NCI-H82 (cell line): Measurements from ENCODE around the gene EIF4E2.
"Not testable (repeated sequence)": the region's sequence is repeated elsewhere in the genome, so short reads cannot be mapped to it uniquely, and the experiment has no call there.

Experiments
- DNase-seq: peaks from one replicate; lab custom pipeline; 2025; lab: John Stamatoyannopoulos, UW

EIF4E2 gene

DNA sequence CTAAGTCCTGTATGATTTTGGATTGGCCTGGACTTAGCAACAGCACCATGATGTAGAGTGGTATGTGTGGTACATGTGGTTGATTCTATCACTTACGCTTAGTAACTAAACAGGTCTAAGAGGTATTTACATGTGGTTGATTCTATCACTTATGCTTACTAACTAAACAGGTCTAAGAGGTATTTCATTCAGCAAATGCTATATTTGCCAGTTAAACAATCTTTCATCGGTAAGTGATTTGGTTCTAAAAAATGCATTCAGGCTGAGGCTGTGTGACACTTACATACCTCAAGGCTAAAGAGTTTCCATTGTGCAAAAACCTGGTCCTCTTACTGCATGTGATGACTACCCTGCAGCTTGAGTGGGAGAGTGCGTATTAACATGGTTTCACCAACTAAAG is 13.1 kb downstream of the EIF4E2 start:
- DNase-seq = no peak

DNA sequence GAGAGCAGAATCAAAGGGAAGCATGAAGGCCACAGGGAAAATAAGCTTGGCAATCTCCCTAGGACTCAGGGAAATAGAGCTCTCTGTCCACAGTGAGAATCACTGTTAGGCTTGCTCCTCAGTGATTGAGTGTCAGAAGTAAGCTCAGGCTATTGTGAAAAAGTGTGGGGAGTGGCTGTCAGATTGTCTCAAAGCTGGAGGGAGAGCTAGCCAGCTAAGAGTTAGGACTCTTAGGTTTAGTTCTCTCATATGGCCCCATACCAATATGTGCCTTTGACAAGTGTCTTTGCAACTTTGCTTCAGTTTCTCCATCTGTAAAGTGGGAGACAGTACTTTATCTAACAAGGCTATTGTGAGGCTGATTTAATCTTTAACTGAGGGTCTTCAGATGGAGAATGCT is 17.2 kb downstream of the EIF4E2 start:
- DNase-seq = no peak

DNA sequence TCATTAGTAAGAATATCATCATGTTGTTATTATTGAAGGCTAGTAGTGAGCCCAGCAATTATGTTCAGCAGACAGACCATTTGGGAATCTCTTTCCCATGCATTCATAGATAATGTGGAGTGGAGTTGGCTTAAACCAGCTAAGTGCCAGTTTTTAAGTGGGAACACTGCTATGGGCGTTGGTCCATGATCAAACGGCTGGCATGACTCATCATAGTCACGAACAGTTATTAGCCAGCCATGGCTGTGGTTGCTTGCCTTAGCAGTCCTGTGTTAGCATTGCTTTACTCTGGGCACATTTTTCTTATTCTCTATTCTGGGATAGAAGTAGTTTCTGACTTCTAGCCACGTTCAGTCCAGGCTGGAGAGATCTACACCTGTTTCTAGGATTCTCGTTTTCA is 17.7 kb downstream of the EIF4E2 start:
- DNase-seq = no peak

DNA sequence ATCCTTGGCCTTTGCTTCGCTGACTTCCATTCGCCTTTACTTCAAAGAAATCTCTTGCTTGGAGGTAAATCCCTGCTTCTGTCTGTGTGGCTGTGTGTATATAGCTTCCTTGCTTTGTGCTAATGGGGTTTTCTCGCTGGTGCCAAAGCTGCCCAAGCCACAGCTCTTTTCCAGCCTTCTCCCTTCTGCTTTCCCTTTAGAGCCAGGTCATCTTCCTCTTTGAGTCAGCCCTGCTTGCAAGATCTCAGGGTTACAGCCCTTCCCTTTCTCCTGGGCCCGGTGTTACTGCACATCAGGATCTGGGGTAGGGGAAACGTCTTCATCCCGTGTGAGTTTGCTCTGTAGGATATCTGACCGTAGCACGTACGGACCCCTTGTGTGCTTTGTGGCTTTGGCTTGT is 19.1 kb downstream of the EIF4E2 start:
- no peak for DNase-seq

DNA sequence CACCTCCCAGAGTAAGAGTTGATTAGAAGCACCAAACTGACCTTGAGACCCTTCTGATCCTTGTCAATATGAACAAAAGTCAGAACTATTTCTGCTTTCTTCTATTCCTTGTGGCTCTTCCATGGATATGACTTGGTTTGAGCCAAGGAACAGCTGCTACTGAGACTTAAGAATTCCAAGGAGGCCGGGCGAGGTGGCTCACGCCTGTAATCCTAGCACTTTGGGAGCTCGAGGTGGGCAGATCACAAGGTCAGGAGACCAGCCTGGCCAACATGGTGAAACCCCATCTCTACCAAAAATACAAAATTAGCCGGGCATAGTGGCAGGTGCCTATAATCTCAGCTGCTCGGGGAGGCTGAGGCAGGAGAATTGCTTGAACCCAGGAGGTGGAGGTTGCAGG is 20.0 kb downstream of the EIF4E2 start:
- not testable (repeated sequence) for DNase-seq

DNA sequence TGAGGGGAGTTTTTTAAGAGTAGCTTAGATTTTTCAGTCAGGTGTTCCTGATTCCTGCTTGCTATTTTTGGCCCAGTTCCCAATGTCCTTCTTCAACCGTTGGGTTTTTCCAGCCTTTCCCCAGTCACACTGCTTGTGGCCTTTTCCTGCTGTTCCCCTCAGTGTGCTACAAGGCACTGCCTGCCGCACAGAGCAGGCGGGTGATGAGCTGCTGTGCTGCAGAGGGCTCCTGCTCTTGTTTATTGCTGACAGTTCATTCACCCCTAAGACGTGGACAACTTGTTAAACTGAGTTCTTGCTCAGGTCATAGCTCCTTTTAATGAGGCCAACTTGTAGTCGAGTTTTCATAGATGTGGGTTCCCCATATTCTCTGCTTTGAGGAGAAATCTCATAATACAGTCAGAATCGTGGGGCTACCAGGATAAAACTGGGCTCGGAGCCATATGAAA is 20.6 kb downstream of the EIF4E2 start:
- no peak for DNase-seq

DNA sequence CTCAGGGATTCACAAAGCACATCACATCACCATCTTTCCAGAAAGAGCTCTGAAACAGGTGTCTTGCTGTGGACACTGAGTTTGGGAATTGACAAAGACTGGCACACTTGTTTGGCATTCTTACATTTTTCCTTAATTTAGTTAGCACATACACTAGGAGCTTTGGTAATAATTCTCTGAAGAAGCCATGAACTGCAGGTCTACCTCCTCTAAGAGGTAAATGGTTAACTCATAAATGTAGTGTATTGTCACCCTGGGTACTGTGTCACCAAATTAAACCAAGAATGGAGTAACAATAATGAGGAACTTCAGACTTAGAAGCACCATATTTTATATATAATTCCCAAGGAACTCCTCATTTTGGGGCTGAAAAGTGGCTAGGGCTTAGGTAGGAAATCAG is 22.6 kb downstream of the EIF4E2 start:
- DNase-seq = no peak

DNA sequence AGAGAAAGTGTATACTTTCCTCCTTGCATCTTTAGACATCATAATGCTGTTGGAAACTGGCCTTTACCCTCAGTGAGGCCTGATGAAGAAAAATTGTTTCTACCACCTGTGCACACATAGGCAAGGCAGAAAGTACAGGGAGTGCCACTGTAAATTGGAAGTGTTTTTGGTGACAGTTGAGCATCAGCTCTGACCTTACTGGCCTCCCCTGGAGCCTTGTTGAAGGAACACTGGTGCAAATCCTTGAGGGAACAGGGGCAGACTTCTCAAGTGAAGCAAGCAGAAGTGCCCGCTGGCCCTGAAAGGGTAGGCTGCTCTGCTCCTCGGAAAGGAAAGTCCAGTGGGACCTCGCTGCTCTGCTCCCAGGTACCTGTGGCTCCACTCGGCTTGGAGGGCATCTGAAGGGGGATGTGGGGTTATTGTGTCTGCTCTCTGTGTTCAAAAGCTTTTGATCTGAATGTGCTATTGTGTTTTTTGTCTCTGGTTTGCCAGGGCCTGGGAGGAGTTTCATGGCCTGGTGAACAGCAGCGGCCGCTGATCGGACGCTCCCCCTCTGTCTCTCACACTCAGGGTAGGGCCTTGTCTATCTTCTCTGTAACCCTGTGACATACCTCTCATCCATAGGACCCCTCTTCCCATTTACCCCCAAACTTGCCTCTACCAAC is 23.4 kb downstream of the EIF4E2 start:
- DNase-seq = no peak

DNA sequence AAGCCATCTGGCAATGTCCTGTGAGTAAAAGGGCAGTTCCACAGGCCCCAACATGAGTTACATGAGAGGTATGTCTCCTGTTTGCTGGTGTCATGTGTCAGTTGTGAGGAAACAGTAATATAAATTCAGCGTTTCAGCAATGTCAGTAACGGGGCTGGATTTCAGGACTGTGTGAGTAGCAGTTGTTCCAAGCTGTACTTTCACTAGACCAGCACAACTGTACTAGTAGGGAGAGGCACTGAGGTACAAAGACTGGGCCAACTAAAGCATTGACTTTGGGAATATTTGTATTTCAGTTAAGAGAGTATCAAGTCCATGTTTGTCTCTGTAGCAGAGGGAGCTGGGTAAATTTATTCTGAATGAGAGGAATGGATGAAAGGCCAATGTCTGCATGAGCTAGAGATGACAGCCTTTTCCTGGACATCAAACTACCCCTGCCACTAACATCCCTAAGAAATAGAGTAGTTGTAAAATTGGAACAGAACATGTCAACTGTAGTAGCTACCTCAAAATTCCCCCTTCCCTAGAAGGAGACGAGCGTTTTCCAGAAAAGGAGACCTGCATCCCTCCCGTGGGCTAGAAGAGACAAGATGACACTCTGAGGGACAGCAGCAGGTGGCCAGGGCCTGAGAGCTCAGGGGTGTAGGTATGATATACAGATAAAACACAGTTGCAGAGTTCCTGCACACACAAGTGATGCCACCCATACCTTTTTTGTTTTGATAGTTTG is 24.4 kb downstream of the EIF4E2 start:
- no peak for DNase-seq

DNA sequence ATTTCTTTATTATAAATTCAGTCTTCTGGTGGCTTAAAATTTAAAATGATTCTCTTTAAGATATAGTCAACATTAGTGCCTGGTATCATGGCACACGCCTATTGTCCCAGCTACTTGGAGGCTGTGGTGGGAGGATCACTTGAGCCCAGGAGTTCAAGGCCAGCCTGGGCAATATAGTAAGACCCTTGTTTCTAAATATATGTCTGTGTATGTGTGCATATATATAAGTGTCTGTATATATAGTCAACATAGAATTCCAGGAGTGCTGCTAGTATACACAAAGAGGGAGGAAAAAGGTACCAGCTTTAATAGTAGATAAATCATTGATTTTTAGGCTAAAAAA is 24.9 kb downstream of the EIF4E2 start:
- no peak for DNase-seq

DNA sequence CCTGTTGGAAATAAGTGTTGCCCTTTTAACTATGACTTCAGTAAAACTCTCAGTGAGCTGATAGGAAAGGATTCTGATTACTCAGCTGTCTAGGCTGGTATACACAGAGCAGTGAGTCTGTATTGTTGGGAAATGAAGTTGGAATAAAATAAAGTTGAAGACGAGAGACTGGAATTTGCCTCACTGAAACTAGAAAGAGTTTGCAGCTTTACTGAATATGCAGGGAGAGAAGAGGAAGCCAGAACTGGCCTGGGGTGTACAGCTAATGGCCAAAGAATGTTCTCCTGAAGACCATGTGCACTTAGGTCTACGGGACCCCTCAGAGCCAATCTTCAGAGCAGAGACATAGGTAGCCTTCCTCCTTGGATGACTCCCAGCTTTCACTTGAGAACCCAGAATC is 26.5 kb downstream of the EIF4E2 start:
- no peak for DNase-seq

DNA sequence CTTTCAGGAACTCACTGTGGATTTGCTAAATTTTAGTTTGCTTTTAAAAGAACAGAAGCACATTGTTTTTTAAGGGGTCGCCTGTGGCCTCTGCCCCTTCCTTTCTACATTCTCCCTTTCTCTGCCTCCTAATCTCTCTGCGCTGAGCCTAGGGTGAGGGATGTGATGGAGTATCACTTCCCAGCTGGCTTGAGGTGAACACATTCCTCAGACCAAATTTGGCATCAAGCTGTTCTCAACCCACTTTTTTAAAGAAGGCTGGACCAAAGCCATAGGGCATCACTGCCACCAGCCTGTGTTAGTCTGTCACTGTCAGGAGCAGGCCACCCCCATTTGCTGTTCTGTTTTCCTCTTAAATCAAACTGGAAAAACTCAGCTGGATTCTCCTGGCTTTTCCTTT is 27.4 kb downstream of the EIF4E2 start:
- DNase-seq = no peak

DNA sequence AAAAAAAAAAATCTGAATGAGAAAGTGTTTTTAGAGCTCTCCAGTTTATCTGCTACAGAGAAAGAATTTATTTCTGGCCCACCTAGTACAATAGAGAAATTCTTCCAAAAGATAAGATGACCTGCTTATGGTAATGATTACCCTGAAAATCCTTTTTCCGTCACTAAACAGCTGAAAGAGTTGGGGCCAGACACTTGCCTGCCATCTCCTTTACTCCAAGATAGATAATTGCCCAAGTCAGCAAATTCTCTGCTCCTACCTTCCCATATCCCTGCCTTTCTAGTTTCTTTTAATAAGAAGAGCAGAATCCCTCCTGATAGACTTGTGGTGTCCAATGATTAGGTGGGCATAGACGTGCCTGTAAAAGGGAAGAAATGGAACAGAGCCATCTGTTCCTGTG is 28.1 kb downstream of the EIF4E2 start:
- no peak for DNase-seq

DNA sequence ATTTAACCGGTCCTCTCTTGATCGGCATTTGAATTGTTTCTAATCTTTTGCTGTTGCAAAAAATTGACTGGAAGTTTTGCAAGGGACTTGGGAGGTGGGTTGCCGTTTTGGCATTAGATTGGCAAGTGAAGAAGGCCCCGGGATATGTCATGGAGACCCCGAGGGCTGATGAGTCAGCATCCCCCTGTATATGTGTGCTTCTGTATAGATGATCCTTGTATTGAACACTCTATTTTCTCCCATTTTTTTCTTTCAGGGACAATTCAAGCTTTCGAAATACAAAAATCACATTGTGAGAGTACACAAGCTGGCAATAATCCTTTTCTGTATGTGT is 30.1 kb downstream of the EIF4E2 start:
- DNase-seq = no peak

DNA sequence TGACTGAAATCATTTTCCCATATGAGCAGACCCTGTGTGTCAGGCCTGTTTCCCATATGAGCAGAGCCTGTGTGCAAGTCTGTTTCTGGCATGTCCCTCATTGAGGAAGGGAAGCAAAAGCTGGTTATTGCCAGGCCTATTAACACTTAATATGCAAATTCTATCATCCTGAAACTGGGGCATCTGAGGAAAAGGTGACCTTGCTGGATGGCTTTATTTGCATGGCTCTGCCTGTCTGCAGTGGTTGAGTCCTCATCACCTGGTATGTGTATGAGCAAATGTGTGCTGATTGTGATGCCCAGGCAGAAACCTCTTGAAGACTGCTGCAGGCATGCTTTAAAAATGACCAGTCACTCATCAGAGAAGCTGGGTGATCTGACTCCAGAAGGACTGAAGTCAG is 31.2 kb downstream of the EIF4E2 start:
- no peak for DNase-seq

DNA sequence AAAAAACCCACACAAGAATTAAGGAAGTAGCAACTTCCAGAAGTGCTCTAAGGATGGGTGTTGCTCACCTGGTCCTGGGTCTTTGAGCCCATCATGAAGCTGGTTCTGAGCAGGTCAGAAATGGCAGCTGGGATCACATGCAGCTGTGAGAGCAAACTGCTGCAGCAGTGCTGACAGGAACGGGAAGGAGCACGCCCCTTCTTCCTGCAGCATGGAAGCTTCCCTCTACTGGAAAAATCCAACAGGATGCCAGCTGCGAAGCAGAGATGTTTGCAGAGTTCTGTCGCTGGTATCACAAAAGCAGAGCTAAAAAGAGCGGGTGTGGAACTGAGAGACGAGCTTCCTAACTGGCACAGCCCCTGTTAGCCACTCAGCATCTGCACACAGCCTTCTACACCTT is 33.7 kb downstream of the EIF4E2 start:
- DNase-seq = no peak

DNA sequence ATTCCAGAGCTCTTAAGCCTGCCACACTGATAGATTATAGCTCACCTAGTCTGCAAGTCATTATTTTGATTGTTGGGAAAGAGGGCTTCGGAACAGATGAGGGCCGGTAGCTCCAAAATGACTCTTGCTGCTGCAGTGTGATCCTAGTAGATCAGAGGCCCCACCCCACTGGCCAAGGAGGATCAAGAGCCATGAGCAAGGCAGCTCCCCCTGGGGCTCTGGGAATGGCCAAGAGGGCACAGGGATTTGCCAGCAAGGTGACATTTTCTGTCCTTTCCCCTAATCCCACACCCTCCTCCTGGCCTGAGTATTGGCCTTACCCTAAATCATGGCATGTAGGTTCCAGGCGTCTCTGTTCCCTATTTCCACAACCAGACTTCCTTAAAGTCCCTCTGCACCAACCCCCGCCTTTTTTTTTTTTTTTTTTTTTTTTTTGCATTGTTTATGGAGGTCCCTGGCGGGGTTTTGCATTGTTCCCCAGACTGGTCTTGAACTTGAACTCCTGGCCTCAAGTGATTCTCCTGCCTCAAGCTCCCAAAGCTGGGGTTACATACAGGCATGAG is 36.5 kb downstream of the EIF4E2 start:
- DNase-seq = no peak

DNA sequence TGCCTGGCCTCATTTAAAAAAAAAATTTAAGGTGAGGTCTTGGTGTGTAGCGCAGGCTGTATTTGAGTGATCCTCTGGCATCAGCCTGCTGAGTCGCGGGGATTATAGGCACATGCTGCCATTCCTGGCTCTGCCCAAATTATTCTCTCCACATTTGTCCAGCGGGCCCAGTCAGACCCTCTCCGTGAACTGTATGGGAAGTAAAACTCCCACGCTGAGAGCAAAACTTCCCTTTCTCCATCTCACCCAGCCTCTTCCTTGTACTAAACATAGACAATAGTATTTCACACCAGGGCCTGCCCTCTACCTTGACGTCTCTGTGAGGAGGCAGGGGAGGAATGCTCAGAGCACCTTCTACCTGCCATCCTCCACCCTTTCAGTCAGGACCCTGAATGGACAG is 37.0 kb downstream of the EIF4E2 start:
- no peak for DNase-seq

DNA sequence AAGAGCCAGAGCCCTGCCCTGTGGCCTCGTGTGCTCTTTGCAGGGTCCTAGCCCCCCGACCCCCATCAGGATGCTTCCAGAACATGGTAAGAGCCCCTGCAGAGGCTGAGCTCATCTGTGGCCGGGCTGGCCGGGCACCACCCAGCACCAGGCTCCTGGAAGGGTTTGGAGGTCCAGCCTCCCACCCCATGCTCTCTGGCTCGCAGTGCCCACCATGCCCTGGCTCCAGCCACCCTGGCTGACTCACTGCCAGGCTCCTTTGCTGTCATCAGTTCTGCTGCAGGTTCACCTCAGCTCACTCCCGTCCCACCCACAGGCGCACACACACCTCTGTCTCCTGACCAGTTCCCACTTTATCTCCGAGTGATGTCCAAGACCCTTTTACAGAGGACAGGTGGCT is 37.5 kb downstream of the EIF4E2 start:
- DNase-seq = no peak

DNA sequence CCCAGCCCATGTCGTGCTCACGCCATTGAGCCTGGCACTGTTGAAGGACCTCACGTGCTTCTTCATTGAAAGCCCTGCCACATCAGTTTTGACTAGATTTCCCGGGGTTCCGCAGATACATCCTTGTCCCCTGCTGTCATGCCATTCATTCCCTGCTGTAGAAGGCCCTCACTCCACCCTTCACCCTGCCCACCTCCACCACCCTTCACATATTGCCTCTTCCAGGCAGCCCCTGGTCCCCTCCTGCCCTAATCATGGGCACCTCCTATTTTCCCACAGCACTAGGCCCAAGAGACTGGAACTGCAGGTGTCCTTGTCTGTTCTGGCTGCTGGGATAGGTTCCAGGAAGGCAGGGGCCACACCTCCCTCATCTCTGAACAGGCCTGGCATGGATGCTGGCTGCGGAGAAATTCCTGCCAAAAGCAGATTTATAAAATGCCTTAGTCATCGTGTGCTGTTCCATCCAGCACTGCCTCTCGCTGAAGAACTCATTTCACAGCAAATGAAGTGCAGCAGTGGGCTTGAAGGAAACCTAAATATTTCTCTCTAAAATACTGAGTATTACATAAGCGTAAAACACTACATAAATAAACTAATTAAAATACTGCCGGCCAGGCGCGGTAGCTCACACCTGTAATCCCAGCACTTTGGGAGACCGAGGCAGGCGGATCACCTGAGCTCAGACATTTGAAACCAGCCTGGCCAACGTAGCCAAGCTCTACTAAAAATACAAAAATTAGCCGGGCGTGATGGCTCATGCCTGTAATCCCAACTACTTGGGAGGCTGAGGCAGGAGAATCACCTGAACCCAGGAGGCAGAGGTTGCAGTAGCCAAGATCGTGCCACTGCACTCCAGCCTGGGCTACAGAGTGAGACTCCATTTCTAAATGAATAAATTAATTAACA is 38.4 kb downstream of the EIF4E2 start:
- no peak for DNase-seq

DNA sequence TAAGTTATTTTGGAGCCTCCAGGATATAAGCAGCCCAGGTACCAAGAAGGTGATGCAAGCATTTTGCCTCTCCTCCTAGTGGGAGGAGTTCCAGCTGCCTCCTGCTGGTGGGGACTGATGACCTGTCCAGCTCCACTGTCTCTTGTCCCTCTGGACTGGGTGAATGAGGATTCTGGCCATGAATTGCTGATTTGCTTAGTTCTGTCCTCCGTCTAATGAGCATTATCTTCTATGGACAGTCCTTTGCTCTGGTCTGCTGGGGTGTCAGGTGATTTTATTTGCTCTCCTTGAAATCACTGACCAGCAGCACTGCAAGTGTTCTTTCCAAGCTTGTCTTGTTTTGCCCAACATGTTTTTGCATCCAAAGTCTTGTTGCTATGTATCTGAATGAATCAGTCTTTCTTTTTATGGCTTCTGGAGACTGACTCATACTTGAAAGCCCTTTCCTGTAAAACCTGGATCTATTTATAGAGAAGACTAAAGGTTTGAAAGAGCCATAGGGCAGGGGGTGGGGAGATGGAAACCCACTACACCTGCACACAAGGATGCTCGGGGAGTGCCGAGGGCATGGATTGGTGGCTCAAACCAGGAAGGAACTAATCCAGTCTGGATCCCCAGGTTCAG is 42.4 kb downstream of the EIF4E2 start:
- DNase-seq = no peak

DNA sequence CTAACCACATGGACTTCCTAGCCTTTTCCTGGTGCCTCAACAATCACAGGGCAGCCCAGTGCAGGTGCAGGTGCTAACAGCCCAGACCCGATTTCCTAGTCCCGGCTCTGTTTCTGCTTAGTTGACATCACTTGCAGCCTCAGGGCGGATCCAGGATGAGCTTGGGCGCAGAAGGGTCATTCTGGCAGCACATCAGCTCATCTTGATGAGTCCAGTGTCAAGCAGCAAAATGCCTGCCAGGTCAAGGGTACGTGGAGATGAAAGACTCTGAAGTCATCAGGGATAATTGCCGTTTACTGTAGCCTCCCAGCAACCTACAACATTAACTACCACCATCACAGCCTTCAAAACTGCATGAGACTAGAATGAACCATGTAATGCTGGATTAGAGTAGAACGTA is 43.5 kb downstream of the EIF4E2 start:
- no peak for DNase-seq
